Stimulated activated CD8-positive, alpha-beta memory T cell treated with anti-CD3 and anti-CD28 coated beads, Interleukin-12 subunit alpha, Interleukin-12 subunit beta, amount 100 ng/mL, for 24 hours (primary cell): ENCODE data around the gene ARL6IP1.

Source experiments
- DNase-seq: peaks from one replicate; pipeline ENCODE4 v3.0.0-alpha.2; 2020; ENCODE audit errors: extremely low read depth

Gene ARL6IP1

GRCh38 chr16:18801145-18801972, at the start of gene ARL6IP1:
Gene ARL6IP1, minus strand, starts transcription at chr16:18801549. Its CDS starts 83 bp downstream, at chr16:18801466.
- DNase-seq = peak; percentile 97

GRCh38 chr16:18846416-18846815, 45.1 kb upstream of the ARL6IP1 start:
- DNase-seq = no peak

DNA sequence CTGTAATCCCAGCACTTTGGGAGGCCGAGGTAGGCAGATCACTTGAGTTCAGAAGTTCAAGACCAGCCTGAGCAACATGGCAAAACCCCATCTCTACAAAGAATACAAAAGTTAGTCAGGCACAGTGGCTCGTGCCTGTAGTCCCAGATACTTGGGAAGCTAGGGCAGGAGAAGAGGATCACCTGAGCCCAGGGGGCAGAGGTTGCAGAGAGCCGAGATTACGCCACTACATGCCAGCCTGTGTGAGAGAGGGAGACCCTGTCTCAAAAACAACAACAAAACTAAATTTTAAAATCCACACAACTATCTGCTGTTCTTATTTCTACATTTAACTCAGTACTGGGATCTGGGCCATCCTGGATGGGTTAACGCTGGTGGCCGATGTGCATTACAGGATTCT, 41.2 kb upstream of the ARL6IP1 start:
- no peak for DNase-seq

DNA sequence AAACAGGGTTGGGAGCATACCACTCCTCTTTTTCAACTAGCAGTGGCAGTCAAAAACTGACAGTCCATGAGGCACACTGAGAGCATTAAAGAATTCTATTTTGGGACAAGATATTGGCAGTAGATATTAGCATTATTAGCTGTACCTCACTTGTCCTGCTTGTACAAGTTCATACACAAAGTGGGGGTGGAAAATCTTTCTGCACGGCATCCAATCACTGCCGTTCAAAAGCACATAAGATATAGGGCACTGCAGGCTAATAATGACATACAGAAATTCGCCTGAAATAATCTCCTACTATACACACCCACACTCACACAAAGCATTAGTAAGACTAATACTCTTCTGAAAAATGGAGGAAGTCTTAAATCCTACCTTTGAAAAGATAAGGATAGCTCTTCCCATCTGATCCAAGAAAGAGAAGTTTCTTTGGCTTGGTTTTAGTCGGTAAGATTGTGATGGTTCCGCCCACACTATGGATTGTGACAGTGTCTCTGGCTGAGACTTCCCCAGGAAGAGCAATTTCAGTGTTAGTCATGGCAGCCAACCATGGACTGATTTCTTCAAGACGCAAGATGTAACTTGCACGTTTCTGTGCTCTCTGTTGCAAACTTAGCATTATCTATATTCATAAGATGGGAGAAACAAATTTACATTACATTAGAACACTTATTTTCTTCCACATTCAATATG, 40.6 kb upstream of the ARL6IP1 start:
- no peak for DNase-seq

GRCh38 chr16:18839555-18839954, 38.2 kb upstream of the ARL6IP1 start:
- DNase-seq = no peak

DNA sequence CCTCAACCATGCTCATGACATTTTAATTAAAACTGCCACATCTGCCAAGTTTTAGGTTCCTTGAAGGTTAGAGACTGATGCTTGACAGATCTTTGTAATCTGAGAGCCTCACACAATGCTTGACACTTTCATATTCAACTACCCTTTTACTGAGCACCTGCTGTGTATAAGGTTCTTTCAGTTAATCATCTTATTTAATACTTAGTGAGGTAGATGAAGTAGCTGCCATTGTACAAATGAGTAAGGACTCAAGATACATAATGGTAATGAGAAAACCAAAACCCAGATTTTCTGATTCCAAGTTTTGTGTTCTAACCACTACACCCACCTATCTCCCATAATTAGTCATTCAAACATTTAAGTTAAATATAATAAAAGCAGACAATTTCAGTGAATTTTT, 35.4 kb upstream of the ARL6IP1 start:
- no peak for DNase-seq

- no peak for DNase-seq
Observed at GRCh38 chr16:18834864-18835263, 33.5 kb upstream of the ARL6IP1 start.

DNA sequence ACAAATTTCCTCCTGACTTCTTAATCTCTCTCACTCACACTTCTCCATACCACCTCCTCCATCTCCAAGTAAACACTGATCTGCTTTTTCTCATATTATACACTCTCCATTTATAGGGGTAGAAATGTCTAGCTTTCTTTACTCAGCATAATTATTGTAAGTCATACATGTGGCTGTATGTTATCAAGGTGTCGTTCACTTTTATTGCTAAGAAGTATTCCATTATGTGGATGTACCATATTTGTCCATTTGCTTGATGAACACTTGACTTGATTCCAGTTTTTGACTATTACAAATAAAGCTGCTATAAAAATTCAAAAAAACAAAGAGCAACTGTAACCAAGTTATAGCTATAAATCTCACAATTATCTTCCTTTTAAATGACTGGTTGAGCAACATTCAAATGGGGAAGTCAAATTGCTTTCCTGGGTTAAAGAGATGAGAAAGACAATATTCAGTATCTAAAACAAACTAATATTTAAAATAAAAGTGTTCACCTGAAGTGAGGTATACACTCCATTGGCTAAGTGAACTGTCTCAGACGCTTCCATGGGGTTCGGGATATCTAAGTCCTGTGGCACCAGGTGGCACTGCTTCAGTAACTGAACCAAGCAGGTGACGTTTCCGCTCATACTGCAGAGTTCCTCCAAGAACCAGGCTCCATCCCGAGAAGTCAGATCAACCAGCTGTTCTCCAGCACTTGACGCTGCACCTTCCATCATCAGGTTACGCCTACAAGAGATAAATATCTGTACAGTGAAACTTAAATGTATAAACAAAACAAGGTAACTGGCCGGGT, 32.6 kb upstream of the ARL6IP1 start:
- no peak for DNase-seq

DNA sequence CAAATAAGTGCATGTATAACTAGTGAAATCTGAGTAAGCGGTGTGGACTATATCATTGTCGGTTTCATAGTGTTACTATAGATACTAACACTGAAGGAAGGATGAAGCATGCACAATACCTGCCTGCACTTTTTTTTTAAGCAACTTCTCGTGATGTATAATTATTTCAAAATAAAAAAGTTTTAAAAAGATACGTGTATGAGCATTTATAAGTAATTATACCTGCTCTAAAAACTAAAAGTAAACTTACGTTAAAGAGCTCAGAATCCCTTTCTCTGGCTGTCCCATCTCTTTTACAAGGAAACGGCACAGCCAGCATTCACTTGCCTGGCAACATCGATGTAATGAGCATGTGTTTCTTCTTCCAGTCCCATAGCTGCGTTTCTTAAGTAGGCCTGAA, 31.3 kb upstream of the ARL6IP1 start:
- no peak for DNase-seq

GRCh38 chr16:18832006-18832405, 30.7 kb upstream of the ARL6IP1 start:
- DNase-seq = no peak

- no peak for DNase-seq
Observed at GRCh38 chr16:18829251-18829650, 27.9 kb upstream of the ARL6IP1 start.

- no peak for DNase-seq
Observed at GRCh38 chr16:18827890-18828289, 26.5 kb upstream of the ARL6IP1 start.

- DNase-seq = no peak
Observed at GRCh38 chr16:18816286-18816685, 14.9 kb upstream of the ARL6IP1 start.

DNA sequence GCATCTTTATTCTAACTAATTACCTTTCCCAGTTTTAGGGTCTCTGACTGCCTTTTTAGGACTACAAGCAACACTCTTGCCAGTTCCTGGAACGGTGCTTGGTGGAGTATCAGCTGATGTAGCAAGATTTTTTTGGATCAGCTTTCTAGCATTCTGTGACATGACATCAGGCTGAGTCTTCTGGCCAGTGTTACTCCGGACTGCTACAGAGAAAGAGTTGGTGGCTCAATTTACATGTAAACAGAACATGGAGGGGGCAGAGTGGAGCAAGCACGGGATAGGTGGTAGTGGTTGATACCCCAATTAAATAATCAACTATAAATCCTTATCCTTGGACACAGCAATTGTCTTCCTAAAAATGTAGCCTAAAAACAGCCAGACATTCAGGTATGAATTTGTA, 10.6 kb upstream of the ARL6IP1 start:
- DNase-seq = no peak

DNA sequence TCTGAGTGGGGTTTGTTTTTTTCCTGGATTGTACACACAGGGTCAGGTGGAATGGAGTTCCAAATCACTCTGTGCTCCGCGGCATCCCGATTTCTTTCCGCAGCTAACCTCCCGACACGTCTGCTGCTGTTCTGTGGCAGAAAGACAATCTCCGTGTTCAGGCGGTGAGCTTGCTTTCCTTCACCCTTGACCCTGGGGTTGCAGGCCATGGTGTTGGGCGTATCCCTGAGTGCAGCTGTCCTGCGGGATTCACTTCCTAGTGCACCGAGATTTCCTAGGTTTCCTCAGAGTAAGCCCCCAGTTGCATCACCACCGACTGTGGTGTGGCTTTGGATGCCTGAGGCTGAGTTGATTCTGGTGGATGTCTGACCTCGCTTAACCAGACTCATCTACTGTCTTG, 7.8 kb upstream of the ARL6IP1 start:
- no peak for DNase-seq

DNA sequence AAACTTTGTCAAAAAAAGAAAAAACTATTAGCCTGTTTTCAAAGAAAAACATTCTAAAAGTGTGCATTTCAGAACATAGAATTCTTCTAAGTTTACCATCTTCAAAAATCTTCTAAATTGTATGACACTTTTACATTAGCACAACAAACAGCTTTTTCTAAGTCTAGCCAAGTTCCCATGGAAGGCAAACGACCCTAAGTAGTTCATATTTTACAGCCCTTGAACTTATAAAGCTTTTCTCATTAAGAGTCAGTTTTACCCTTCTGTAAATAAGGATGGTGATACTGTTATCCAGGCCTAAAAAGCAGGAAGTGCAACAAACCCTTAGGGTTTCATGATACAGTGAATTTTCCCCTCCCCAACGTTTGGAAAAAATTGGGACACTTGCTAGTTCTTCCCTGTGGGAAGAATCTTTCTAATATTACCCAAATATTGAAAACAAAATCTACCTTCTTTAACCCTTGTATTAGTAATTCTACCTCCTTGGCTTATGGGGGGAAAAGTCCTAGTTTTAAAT, 4.0 kb upstream of the ARL6IP1 start:
- no peak for DNase-seq

DNA sequence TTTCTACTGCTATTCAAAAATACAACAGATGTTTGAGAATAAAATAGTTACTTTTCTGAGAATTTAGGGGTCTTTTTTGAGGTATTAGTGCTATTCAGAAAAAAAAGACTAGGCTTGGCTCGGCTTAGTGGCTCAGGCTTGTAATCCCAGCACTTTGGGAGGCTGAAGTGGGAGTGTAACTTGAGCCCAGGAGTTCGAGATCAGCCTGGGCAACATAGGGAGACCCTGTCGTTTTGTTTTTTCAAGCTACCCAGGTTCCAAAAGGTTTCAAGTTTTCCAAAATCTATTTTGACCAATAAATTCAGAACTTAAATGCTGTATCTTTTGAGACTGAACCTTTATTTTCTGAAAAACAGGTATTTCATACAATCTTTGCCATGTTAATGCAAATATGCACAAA, 3.2 kb upstream of the ARL6IP1 start:
- no peak for DNase-seq

DNA sequence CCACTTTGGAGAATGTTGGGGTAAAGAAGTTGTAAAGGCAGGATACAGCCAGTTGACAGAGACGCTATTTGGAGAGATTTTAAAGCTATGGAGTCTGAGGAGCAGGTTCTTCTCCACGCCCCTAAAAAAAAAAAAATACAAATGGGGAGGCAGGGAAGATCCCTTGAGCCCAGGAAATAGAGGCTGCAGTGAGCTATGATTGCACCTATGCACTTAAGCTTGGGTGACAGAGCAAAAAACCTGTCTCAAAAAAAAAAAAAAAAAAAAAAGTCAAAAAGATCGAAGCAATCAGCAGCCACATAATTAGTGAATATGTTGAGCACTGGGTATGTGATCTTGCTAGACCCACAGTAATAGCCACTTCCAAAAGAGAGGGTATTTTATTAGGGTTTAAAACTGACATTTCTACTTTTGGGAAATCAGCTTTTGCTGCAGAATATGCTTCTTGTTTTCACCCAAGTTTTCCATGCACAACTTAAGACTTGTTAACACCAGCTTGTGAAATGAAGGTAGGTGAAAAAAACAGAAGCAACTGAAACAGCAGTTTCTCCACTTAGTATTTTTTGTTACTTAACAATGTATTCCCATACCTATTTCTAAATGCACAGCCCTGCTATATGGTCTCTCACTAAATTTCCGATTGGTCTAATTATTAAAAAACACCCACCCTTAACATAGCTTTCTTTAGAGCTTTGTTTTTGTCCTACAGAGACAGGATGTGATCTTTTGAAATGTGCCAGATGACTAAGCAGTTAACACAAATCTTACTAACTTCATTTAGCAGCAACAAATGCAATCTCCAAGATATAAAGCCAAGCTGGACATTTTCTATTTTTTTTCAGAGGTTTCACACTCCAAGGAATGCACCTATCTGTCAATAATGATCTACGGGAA, 2.5 kb upstream of the ARL6IP1 start:
- DNase-seq = no peak

- DNase-seq = no peak
Observed at GRCh38 chr16:18802767-18803343, 1.5 kb upstream of the ARL6IP1 start.

- no peak for DNase-seq
Observed at GRCh38 chr16:18800775-18801144, 589 bp downstream of the ARL6IP1 start.

- DNase-seq = no peak
Observed at GRCh38 chr16:18800293-18800692, 1.1 kb downstream of the ARL6IP1 start.
